Measurements from ENCODE around the gene SV2B. TPM values are rescaled to one million over a fixed set of nuclear protein-coding genes. Genes with fewer than 3 reads are reported as not detected.

The SV2B gene
- total and polyA plus RNA-seq, 2 donors (not counting 3 experiments of a cell fraction or from before 2014, with no cell fraction given), result not detected

DNA sequence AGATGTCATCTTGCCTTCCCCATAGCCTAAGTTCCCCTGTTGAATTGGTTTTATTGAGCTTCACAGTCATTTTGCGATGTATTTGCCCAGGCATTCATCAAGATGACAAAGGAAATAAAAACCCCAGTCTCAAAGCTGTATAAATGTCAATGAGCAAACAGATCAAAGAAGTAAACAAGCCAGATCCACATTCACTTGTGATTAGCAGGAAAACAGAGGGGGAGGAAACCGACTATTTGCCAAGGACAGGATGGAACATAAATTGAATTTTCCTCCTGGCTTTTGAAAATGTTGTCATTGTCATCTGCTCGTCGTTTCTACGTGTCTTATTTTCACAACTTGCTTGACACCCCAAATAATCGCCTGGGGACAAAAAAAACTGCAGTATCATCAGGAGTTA, 83.5 kb downstream of the SV2B start:
- Histone ChIP-seq H3K9ac (replicated peaks; ENCODE audit: extremely low read depth, insufficient read depth, low read length) (no peak overlapping the region), H3K27ac (ENCODE audit: insufficient read depth, low read depth, low read length) (no peak overlapping the region), H2AFZ (ENCODE audit: low read depth, low read length) (no peak overlapping the region), H3K9me1 (replicated peaks; ENCODE audit: control insufficient read depth, extremely low read depth, insufficient read depth, low read length) (no peaks in the 10 kb centered on the region), H3K4me2 (ENCODE audit: insufficient read depth, low read length) (no peak overlapping the region), H3K27me3 (ENCODE audit: control insufficient read depth in 2 of 2, insufficient read depth in 2 of 2, low read length in 2 of 2) (no peaks in the 10 kb centered on the region), H3K36me3 (ENCODE audit: control insufficient read depth in 2 of 2, extremely low read depth in 1 of 2, insufficient read depth in 2 of 2, low read length in 2 of 2) (no peaks in the 10 kb centered on the region), H4K20me1 (replicated peaks; ENCODE audit: control insufficient read depth, extremely low read depth, insufficient read depth, low read length) (no peaks in the 10 kb centered on the region), H3K4me3 (replicated peaks in 1 of 3; ENCODE audit: insufficient read depth in 1 of 3, low read depth in 1 of 3, low read length in 3 of 3) (no peak overlapping the region), H3K4me1 (ENCODE audit: control insufficient read depth, extremely low read depth, insufficient read depth, low read length) (no peaks in the 10 kb centered on the region), H3K9me3 (replicated peaks; ENCODE audit: control insufficient read depth, insufficient read depth, low read length) (no peaks in the 10 kb centered on the region), H3K79me2 (ENCODE audit: control insufficient read depth, insufficient read depth, low read length) (no peaks in the 10 kb centered on the region)
- TF ChIP-seq FOS (IDR thresholded peaks at IDR 0.05; ENCODE audit: borderline replicate concordance, insufficient read depth, low read length) (no peak), POLR2AphosphoS5 (IDR thresholded peaks at IDR 0.05; ENCODE audit: insufficient read depth, low read depth, low read length) (no peak), POLR2A (IDR thresholded peaks at IDR 0.05; ENCODE audit: low read depth, low read length) (no peak), MYC (IDR thresholded peaks at IDR 0.05; ENCODE audit: low read depth, low read length) (no peak), GATA2 (IDR thresholded peaks at IDR 0.05; ENCODE audit: insufficient read depth, insufficient read length, low read depth, low read length) (no peak), JUN (IDR thresholded peaks at IDR 0.05; ENCODE audit: borderline replicate concordance, insufficient read depth, insufficient read length, low read depth) (no peak), EZH2 (IDR thresholded peaks at IDR 0.05; ENCODE audit: borderline replicate concordance, low read depth, low read length, severe bottlenecking) (no peak)
- TF ChIP-seq, protein P1, sequence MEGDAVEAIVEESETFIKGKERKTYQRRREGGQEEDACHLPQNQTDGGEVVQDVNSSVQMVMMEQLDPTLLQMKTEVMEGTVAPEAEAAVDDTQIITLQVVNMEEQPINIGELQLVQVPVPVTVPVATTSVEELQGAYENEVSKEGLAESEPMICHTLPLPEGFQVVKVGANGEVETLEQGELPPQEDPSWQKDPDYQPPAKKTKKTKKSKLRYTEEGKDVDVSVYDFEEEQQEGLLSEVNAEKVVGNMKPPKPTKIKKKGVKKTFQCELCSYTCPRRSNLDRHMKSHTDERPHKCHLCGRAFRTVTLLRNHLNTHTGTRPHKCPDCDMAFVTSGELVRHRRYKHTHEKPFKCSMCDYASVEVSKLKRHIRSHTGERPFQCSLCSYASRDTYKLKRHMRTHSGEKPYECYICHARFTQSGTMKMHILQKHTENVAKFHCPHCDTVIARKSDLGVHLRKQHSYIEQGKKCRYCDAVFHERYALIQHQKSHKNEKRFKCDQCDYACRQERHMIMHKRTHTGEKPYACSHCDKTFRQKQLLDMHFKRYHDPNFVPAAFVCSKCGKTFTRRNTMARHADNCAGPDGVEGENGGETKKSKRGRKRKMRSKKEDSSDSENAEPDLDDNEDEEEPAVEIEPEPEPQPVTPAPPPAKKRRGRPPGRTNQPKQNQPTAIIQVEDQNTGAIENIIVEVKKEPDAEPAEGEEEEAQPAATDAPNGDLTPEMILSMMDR (IDR thresholded peaks at IDR 0.05; ENCODE audit: extremely low read depth in 1 of 2, insufficient read depth in 1 of 2, low read depth in 1 of 2, low read length in 2 of 2), result no peak
- TF ChIP-seq, protein P2, sequence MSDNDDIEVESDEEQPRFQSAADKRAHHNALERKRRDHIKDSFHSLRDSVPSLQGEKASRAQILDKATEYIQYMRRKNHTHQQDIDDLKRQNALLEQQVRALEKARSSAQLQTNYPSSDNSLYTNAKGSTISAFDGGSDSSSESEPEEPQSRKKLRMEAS (IDR thresholded peaks at IDR 0.05; ENCODE audit: insufficient read depth, insufficient read length), result no peak
- DNase-seq (ENCODE audit: low read depth, low spot score), result no peak
- BruUV-seq (replicated peaks), result no TSS peak
- POLR2A ChIA-PET, result no interaction called here
- no peak for FAIRE-seq
- dilution Hi-C loops (cut with MboI; ENCODE audit: extremely low pct_ligation_motif_present, low sequenced_read_pairs), result no loop called here
- CTCF ChIA-PET, result no interaction called here
- intact Hi-C loops (cut with micrococcal nuclease), result no loop called here
